ENCODE data around the gene RPN1. TPM values are rescaled to one million over a fixed set of nuclear protein-coding genes. Genes with fewer than 3 reads are reported as not detected.

The RPN1 gene
- total and polyA plus RNA-seq, 10 of the 15 experiments (the other 5 are each of a cell fraction or from before 2014, with no cell fraction given): 56.1 to 266 (median 157) TPM

DNA sequence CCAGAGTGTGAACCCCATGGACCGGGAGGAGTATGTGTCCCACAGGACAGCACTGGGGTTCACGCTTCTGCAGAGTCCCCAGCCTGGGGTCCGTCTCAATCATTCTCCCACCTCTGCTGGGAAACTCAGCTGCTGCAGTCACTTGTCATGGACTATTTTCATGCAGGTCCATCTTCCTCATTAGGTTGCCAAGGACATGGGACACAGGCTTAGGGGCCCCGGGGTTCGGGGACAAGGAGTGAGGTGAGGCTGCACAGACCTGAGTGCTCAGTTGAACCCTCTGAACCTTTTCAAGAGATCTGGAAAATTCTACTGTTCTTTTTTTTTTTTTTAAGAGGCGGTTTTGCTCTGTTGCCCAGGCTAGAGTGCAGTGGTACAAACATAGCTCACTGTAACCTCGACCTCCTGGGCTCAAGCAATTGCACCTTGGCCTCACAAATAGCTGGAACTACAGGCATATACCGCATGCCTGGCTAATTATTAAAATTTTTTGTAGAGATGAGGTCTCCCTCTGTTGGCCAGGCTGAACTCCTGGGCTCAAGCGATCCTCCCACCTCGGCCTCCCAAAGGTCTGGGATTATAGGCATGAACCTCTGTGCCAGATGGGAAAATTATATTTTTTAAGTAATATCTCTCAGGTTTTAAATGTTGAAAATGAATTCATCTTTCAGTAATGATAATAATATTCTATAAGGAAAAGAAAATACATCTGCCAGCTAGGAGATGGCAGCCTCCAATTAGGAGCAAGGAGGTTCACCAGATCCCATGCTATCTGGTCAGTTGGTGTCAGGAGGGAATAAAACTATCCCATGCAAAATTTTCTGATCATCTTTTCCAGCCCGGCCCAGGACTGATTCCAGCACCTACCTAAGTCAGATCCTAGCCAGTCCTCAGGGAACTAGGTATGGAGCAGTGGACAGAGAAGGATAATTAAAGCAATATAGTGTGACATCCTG lies 45.2 kb downstream of the RPN1 start (continued):
- no peak for TF ChIP-seq NR2C2 (IDR thresholded peaks at IDR 0.05; ENCODE audit: borderline replicate concordance, control insufficient read depth, insufficient read length, low read depth)
- TF ChIP-seq, protein P1, sequence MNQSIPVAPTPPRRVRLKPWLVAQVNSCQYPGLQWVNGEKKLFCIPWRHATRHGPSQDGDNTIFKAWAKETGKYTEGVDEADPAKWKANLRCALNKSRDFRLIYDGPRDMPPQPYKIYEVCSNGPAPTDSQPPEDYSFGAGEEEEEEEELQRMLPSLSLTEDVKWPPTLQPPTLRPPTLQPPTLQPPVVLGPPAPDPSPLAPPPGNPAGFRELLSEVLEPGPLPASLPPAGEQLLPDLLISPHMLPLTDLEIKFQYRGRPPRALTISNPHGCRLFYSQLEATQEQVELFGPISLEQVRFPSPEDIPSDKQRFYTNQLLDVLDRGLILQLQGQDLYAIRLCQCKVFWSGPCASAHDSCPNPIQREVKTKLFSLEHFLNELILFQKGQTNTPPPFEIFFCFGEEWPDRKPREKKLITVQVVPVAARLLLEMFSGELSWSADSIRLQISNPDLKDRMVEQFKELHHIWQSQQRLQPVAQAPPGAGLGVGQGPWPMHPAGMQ (IDR thresholded peaks at IDR 0.05; ENCODE audit: borderline replicate concordance): no peak

DNA sequence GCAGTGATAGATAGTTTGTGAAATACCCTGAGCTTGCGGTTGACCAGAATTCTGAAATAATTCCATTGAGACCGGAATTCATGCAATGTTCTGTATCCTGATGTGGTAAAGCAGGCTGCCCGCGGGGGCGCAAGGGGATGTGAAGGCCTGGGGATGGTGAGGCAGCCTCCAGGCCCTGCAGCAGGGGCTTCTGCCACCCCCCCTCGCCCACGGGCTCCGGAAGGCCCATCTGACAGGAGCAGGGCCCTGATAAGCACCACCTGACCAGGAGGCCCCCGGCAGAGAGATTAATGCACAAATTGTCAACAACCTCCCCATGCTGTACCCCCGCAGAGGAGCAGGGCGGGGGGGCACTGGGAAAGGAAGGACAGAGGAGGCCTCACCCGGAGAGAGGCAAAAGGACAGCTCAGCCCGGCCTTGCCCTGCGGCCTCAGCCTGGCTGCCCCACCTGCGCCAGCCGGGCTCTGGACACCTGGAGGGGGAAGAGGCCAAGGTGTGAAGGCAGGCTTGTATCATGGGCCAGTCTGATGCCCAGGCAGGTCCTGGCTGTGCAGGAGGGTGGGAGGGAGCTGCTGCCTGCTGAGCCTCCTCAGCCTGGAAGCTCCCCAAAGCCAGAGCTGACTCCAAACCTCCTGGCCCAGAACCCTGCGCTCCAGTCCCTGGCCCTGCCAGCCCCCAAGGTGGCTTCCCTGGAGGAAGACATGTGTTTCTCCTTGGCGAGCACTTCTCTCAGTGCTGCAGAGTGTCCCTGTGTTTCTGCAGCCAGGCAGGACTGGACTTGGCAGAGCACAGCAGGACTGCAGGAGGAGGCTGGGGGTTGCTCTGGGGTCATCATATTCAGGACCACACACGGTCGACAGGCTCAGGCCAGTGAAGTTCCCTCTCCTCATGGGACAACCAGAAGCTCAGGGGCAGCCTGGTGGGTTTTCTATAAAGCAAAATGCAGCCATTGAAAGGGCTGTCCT lies 46.5 kb downstream of the RPN1 start:
- no peak for ATAC-seq
- CTCF ChIA-PET: interaction anchor here (0.9 to 1.4 kb wide), 3 partner anchors 13 to 175 kb away, joined by 3 to 5 read pairs (median 4); no protein-coding TSS in a partner anchor
- Histone ChIP-seq H3K4me1 (ENCODE audit: control insufficient read depth, insufficient read depth, low read length) (no peaks in the 10 kb centered on the region; the same call in 1 of the 2 replicates), H3K79me2 (ENCODE audit: control insufficient read depth, insufficient read depth, low read length) (no peaks in the 10 kb centered on the region), H3K27ac (ENCODE audit: control insufficient read depth, insufficient read depth) (no peak overlapping the region), H3K4me2 (ENCODE audit: control insufficient read depth, insufficient read depth) (no peak overlapping the region), H3K9ac (ENCODE audit: control insufficient read depth, insufficient read depth, low read length) (no peak overlapping the region), H3K36me3 (ENCODE audit: control insufficient read depth in 2 of 2, insufficient read depth in 2 of 2, low read length in 1 of 2) (no peaks in the 10 kb centered on the region), H3K27me3 (replicated peaks in 1 of 2; ENCODE audit: control insufficient read depth in 2 of 2, insufficient read depth in 2 of 2, low read length in 1 of 2) (no peaks in the 10 kb centered on the region), H3K4me3 (no peak overlapping the region), H4K20me1 (ENCODE audit: control insufficient read depth, insufficient read depth) (no peaks in the 10 kb centered on the region), H3K9me3 (replicated peaks; ENCODE audit: control insufficient read depth, insufficient read depth, low read length) (no peaks in the 10 kb centered on the region), H2AFZ (ENCODE audit: control insufficient read depth, low read depth, low read length) (no peak overlapping the region)
- POLR2A ChIA-PET: no interaction called here
- 74% methylated on average over 20 of the region's 20 CpGs for WGBS (ENCODE audit: insufficient coverage, insufficient replicate concordance, low lambda C conversion rate, missing lambda C conversion rate)
- in situ Hi-C loops (cut with MboI): loop anchor here (25.0 kb wide), 1 partner anchor 517 kb away; no protein-coding TSS in a partner anchor
- no TSS peak for BruUV-seq (replicated peaks)
- SMC1A ChIA-PET (ENCODE audit: uncharacterized antibody, unreplicated experiment): interaction anchor here (1.4 kb wide), 1 partner anchor 509 kb away, joined by 3 read pairs; no protein-coding TSS in a partner anchor
- FAIRE-seq: no peak
- TF ChIP-seq PAX5 (IDR thresholded peaks at IDR 0.05; ENCODE audit: borderline replicate concordance, low read depth, low read length): no peak
- TF ChIP-seq NR2C2 (IDR thresholded peaks at IDR 0.05; ENCODE audit: borderline replicate concordance, control insufficient read depth, insufficient read length, low read depth): no peak
- no peak for TF ChIP-seq EGR1 (IDR thresholded peaks at IDR 0.05; ENCODE audit: borderline replicate concordance in 1 of 2, low read depth in 2 of 2, low read length in 2 of 2)
- TF ChIP-seq MYB (IDR thresholded peaks at IDR 0.05; ENCODE audit: borderline replicate concordance, low read depth, low read length): no peak
- TF ChIP-seq HCFC1 (IDR thresholded peaks at IDR 0.05; ENCODE audit: low read length): no peak
- no peak for TF ChIP-seq BCL11A (IDR thresholded peaks at IDR 0.05; ENCODE audit: low read depth, low read length)
- no peak for TF ChIP-seq SUZ12 (IDR thresholded peaks at IDR 0.05; ENCODE audit: unreplicated experiment)
- intact Hi-C loops (cut with micrococcal nuclease; ENCODE audit: unreplicated experiment): no loop called here
- DNase-seq (ENCODE audit: low read depth, low spot score): no peak
- RAD21 ChIA-PET (ENCODE audit: unreplicated experiment): interaction anchor here (0.5 kb wide), 1 partner anchor 64 kb away, joined by 3 read pairs; no protein-coding TSS in a partner anchor

Data from GM12878 (cell line).